H1 (cell line): ENCODE results near the gene PRR7. TPM values are rescaled to one million over a fixed set of nuclear protein-coding genes. Genes with fewer than 3 reads are reported as not detected.

Source experiments
- CTCF ChIA-PET: fragments of 300-600 bp; sonication (Branson Sonifier 250); formaldehyde crosslinking; loops from one replicate; lab custom pipeline; 2021; ENCODE audit not compliant: partially characterized antibody; lab: Charles Lee
- POLR2A ChIA-PET: fragments of 300-600 bp; sonication (Branson Sonifier 250); formaldehyde crosslinking; loops from one replicate; lab custom pipeline; 2021; ENCODE audit warnings: inconsistent platforms; ENCODE audit not compliant: partially characterized antibody; lab: Charles Lee
- DNase-seq, 2 experiments: peaks; one replicate each; pipeline versions ENCODE4 v3.0.0 to v3.0.0-alpha.2; 2010 to 2022; ENCODE audit warnings: low spot score in 2 of 2, low read depth in 1 of 2, mixed read lengths in 1 of 2
- FAIRE-seq: peaks from 2 replicates; lab custom pipeline; 2011; peaks lifted over from hg19 to GRCh38; lab: Jason Lieb, UNC
- H2AFZ ChIP-seq: 2 replicates; pipeline ENCODE4 v1.8.1; 2012; ENCODE audit warnings: low read length, inconsistent platforms
- H2AK5ac ChIP-seq: 2 replicates; pipeline ENCODE4 v1.6.1; 2013; ENCODE audit warnings: low read depth, low read length
- H2BK120ac ChIP-seq: replicated peaks from 2 replicates; pipeline ENCODE3; 2013; ENCODE audit warnings: low read depth, low read length, inconsistent platforms
- H2BK12ac ChIP-seq: 2 replicates; pipeline ENCODE4 v1.6.1; 2013; ENCODE audit warnings: low read depth, low read length
- H2BK15ac ChIP-seq: 2 replicates; pipeline ENCODE4 v1.6.1; 2013; ENCODE audit warnings: low read length
- H2BK20ac ChIP-seq: 2 replicates; pipeline ENCODE4 v1.6.1; 2013; ENCODE audit warnings: low read length
- H2BK5ac ChIP-seq: 2 replicates; pipeline ENCODE4 v1.6.1; 2013; ENCODE audit warnings: low read depth, low read length
- H3K14ac ChIP-seq: 2 replicates; pipeline ENCODE4 v1.6.1; 2013; ENCODE audit warnings: inconsistent platforms; ENCODE audit not compliant: insufficient read length
- H3K18ac ChIP-seq: 2 replicates; pipeline ENCODE4 v1.6.1; 2013; ENCODE audit warnings: low read length; ENCODE audit errors: extremely low read depth
- H3K23ac ChIP-seq: 2 replicates; pipeline ENCODE4 v1.6.1; 2013; ENCODE audit warnings: inconsistent platforms; ENCODE audit not compliant: insufficient read length
- H3K23me2 ChIP-seq: 2 replicates; pipeline ENCODE4 v1.6.1; 2013; ENCODE audit warnings: low read depth, low read length
- H3K27ac ChIP-seq: 2 replicates; pipeline ENCODE4 v1.6.1; 2011; ENCODE audit warnings: low read depth, low read length, inconsistent platforms
- H3K27me3 ChIP-seq, 4 experiments: replicated peaks in 1 of 4; 1 replicate in 1 of 4; 2 replicates in 3 of 4; pipeline versions ENCODE4 v1.6.1 to v1.8.1; 2011 to 2013; ENCODE audit warnings: low read length in 3 of 4, mild to moderate bottlenecking in 3 of 4, inconsistent platforms in 2 of 4, mixed read lengths in 2 of 4, moderate library complexity in 1 of 4; ENCODE audit not compliant: control insufficient read depth in 3 of 4, insufficient read depth in 3 of 4; ENCODE audit errors: extremely low read depth in 1 of 4
- H3K36me3 ChIP-seq, 4 experiments: 2 replicates each; pipeline versions ENCODE4 v1.6.1 to v1.8.1; 2011 to 2013; ENCODE audit warnings: mild to moderate bottlenecking in 4 of 4, low read length in 3 of 4, moderate library complexity in 2 of 4, control low read depth in 1 of 4, inconsistent platforms in 1 of 4; ENCODE audit not compliant: insufficient read depth in 4 of 4, control insufficient read depth in 2 of 4
- H3K4ac ChIP-seq: replicated peaks from 2 replicates; pipeline ENCODE3; 2013; ENCODE audit warnings: low read length, low read depth, mixed read lengths, inconsistent platforms; ENCODE audit not compliant: insufficient read length
- H3K4me1 ChIP-seq, 4 experiments: replicated peaks in 1 of 4; 1 replicate in 1 of 4; 2 replicates in 3 of 4; pipeline versions ENCODE4 v1.6.1 to v1.8.1; 2011 to 2013; ENCODE audit warnings: low read length in 3 of 4, inconsistent platforms in 2 of 4, mixed read lengths in 1 of 4; ENCODE audit not compliant: insufficient read depth in 4 of 4, control insufficient read depth in 3 of 4
- H3K4me2 ChIP-seq, 2 experiments: 2 replicates each; pipeline versions ENCODE4 v1.6.1 to v1.8.1; 2011 to 2013; ENCODE audit warnings: low read depth in 2 of 2, low read length in 2 of 2, control low read depth in 1 of 2, inconsistent platforms in 1 of 2, mild to moderate bottlenecking in 1 of 2; ENCODE audit not compliant: insufficient read depth in 1 of 2
- H3K4me3 ChIP-seq, 4 experiments: fragments of 200-600, 300-600 bp in 1 of 4; sonication (generic), shearing (Covaris generic), sonication (Bioruptor Twin) in 1 of 4; 2 replicates each; pipeline versions ENCODE4 v1.5.1 to v1.8.1; 2011 to 2016; ENCODE audit warnings: low read length in 4 of 4, low read depth in 3 of 4, control low read depth in 2 of 4, inconsistent platforms in 2 of 4, mild to moderate bottlenecking in 2 of 4, mixed read lengths in 1 of 4, moderate library complexity in 1 of 4; ENCODE audit not compliant: insufficient read depth in 2 of 4; ENCODE audit errors: extremely low read depth in 1 of 4
- H3K56ac ChIP-seq: replicated peaks from 2 replicates; pipeline ENCODE3; 2013; ENCODE audit warnings: low read depth, mild to moderate bottlenecking, mixed read lengths, low read length, inconsistent platforms; ENCODE audit not compliant: insufficient read length
- H3K79me1 ChIP-seq: 2 replicates; pipeline ENCODE4 v1.6.1; 2013; ENCODE audit warnings: low read depth, low read length, control low read depth
- H3K79me2 ChIP-seq, 2 experiments: 2 replicates each; pipeline versions ENCODE4 v1.6.1 to v1.8.1; 2012 to 2013; ENCODE audit warnings: low read length in 2 of 2, mild to moderate bottlenecking in 2 of 2, inconsistent platforms in 1 of 2; ENCODE audit not compliant: insufficient read depth in 2 of 2, control insufficient read depth in 1 of 2
- H3K9ac ChIP-seq, 4 experiments: replicated peaks in 1 of 4; 1 replicate in 1 of 4; 2 replicates in 3 of 4; pipeline versions ENCODE4 v1.6.1 to v1.8.1; 2011 to 2013; ENCODE audit warnings: low read depth in 3 of 4, low read length in 3 of 4, control low read depth in 2 of 4, mild to moderate bottlenecking in 2 of 4, moderate library complexity in 2 of 4, inconsistent platforms in 1 of 4; ENCODE audit errors: extremely low read depth in 1 of 4
- H3K9me3 ChIP-seq, 2 experiments: 2 replicates each; pipeline versions ENCODE4 v1.6.1 to v1.8.1; 2012 to 2013; ENCODE audit warnings: mild to moderate bottlenecking in 2 of 2, moderate library complexity in 2 of 2, control low read depth in 1 of 2, inconsistent platforms in 1 of 2, low read depth in 1 of 2, low read length in 1 of 2, mixed read lengths in 1 of 2; ENCODE audit not compliant: insufficient read depth in 2 of 2
- H4K20me1 ChIP-seq, 2 experiments: replicated peaks in 1 of 2; 2 replicates each; pipeline versions ENCODE3 to v1.8.1; 2011 to 2013; ENCODE audit warnings: inconsistent platforms in 2 of 2, low read length in 2 of 2, mild to moderate bottlenecking in 1 of 2; ENCODE audit not compliant: insufficient read depth in 2 of 2, control insufficient read depth in 1 of 2
- H4K5ac ChIP-seq: 2 replicates; pipeline ENCODE4 v1.6.1; 2013; ENCODE audit warnings: low read length, low read depth, mixed read lengths, inconsistent platforms; ENCODE audit not compliant: insufficient read length
- H4K8ac ChIP-seq: 2 replicates; pipeline ENCODE4 v1.8.0; 2013; ENCODE audit warnings: mild to moderate bottlenecking, moderate library complexity, low read length, inconsistent platforms; ENCODE audit not compliant: insufficient read depth; ENCODE audit errors: extremely low read depth
- H4K91ac ChIP-seq: replicated peaks from 2 replicates; pipeline ENCODE3; 2013; ENCODE audit warnings: low read length, mixed read lengths, inconsistent platforms; ENCODE audit not compliant: insufficient read length
- POLR2A ChIP-seq, 2 experiments: IDR thresholded peaks; 1 replicate in 1 of 2; 2 replicates in 1 of 2; pipeline ENCODE4 v1.6.1; 2011; ENCODE audit warnings: low read depth in 2 of 2, low read length in 2 of 2, mild to moderate bottlenecking in 2 of 2; ENCODE audit errors: control extremely low read depth in 1 of 2
- POLR2AphosphoS5 ChIP-seq: IDR thresholded peaks from 2 replicates; pipeline ENCODE4 v1.6.1; 2011; ENCODE audit warnings: low read depth, low read length
- TAF1 ChIP-seq: IDR thresholded peaks from 2 replicates; pipeline ENCODE4 v1.6.1; 2011; ENCODE audit warnings: mild to moderate bottlenecking, low read depth, low read length
- WGBS, 2 experiments: shearing (Covaris generic) in 1 of 2; methylation state at CpG; one replicate each; pipeline versions ENCODE4 v1.1.6 to v1.1.7; 2013 to 2015; ENCODE audit warnings: low lambda C conversion rate in 2 of 2, mixed read lengths in 2 of 2, inconsistent platforms in 1 of 2, low coverage in 1 of 2, missing lambda C conversion rate in 1 of 2; ENCODE audit not compliant: insufficient replicate concordance in 2 of 2, insufficient coverage in 1 of 2, insufficient read length in 1 of 2; ENCODE audit errors: extremely low coverage in 1 of 2, missing lambda C conversion rate in 1 of 2; 5-methylcytosine and 5-hydroxymethylcytosine counted together
- polyA plus RNA-seq, 7 experiments: library from polyadenylated mRNA; depleted of rRNA in 3 of 7; stranded (reverse) in 5 of 7; unstranded in 2 of 7; fragments of >200 nt in 5 of 7; fragments of 200-250 nt in 2 of 7; gene quantifications; 1 replicate in 5 of 7; 2 replicates in 1 of 7; 4 replicates in 1 of 7; pipeline versions ENCODE4 v1.2.1 to v1.2.3, GENCODE V29; 2011 to 2013; ENCODE audit warnings: missing spikeins in 2 of 7, mixed read lengths in 2 of 7
- total RNA-seq: library from RNA; stranded (reverse); fragmentation: NEBNext Ultra II Directional; extraction: Animal tissue kit (Norgen Biotek cat#: 25700); gene quantifications from 2 replicates; pipeline ENCODE4 v1.2.1, GENCODE V29; 2021

Gene PRR7
- total and polyA plus RNA-seq, 2 of the 8 experiments (the other 6 are each of a cell fraction or from before 2014, with no cell fraction given): 8.0 to 11.8 TPM

- 93% methylated on average over 3 of the region's 3 CpGs; no CpG with 5 or more reads in 1 of the 2 experiments for WGBS, 2 experiments
- TF ChIP-seq POLR2AphosphoS5 (peak; percentile 48), POLR2A (IDR thresholded peaks at IDR 0.05; ENCODE audit: control extremely low read depth in 1 of 2, low read depth in 2 of 2, low read length in 2 of 2) (peak in 1 of 2 experiments; percentile 52; a peak in 1 of 3 replicates), TAF1 (no peak)
- Histone ChIP-seq H3K79me1 (peaks cover 7% of the 10 kb centered on the region; the same call in 1 of the 2 replicates), H3K14ac (no peak overlapping the region), H3K18ac (no peak overlapping the region), H3K23me2 (no peaks in the 10 kb centered on the region; the same call in 1 of the 2 replicates), H2AFZ (no peak overlapping the region), H3K36me3 (peaks cover 24 to 66% (median 44%) of the 10 kb centered on the region in 4 experiments), H4K20me1 (peaks cover 5 to 13% of the 10 kb centered on the region in 2 experiments), H2AK5ac (no peak overlapping the region), H3K4me3 (no peak overlapping the region), H3K4ac (no peak overlapping the region), H3K23ac (no peak overlapping the region), H2BK5ac (no peak overlapping the region), H3K9ac (no peak overlapping the region), H3K56ac (no peak overlapping the region), H2BK120ac (no peak overlapping the region), H4K91ac (no peak overlapping the region), H3K27ac (no peak overlapping the region), H3K27me3 (no peaks in the 10 kb centered on the region), H4K5ac (no peak overlapping the region), H3K4me1 (peaks cover 0 to 3% (median 3%) of the 10 kb centered on the region in 4 experiments; a peak in 5 of 7 replicates), H3K9me3 (no peaks in the 10 kb centered on the region), H2BK12ac (no peak overlapping the region), H3K4me2 (no peak overlapping the region), H4K8ac (no peak overlapping the region), H2BK15ac (no peak overlapping the region), H3K79me2 (no peaks in the 10 kb centered on the region), H2BK20ac (no peak overlapping the region)
- CTCF ChIA-PET: interaction anchor here (0.6 to 12.7 kb wide), 4 partner anchors 8 to 655 kb away, joined by 3 to 306 read pairs (median 86); partner anchors contain the start of genes DDX41, DOK3 and PDLIM7
- no peak for DNase-seq
- POLR2A ChIA-PET: interaction anchor here (1.0 to 67.5 kb wide), 3 partner anchors 6 to 82 kb away, joined by 3 to 3349 read pairs (median 3349); partner anchors contain the start of genes DBN1, DOK3, PDLIM7 and PRR7
- no peak for FAIRE-seq
Observed at GRCh38 chr5:177486256-177486655, 39.6 kb downstream of the PRR7 start.
